PFSK-1 (cell line): ENCODE measurements around the gene HES2.

ENCODE experiments used
- FOXP2 ChIP-seq: optimal IDR thresholded peaks from 2 replicates; pipeline ENCODE3; 2011; ENCODE audit warnings: borderline replicate concordance, control low read depth, inconsistent platforms; ENCODE audit not compliant: insufficient read depth; ENCODE audit errors: extremely low read length, extremely low read depth
- POLR2AphosphoS5 ChIP-seq: IDR thresholded peaks from 2 replicates; pipeline ENCODE4 v1.6.1; 2012; ENCODE audit warnings: low read depth, mild to moderate bottlenecking, control low read depth, low read length, moderate library complexity
- TAF1 ChIP-seq: IDR thresholded peaks from 2 replicates; pipeline ENCODE4 v1.6.1; 2012; ENCODE audit warnings: low read length, control low read depth, borderline replicate concordance; ENCODE audit not compliant: insufficient read depth

- TF ChIP-seq POLR2AphosphoS5 (no peak), TAF1 (no peak), FOXP2 (no peak)
These were observed 23.8 kb upstream of the HES2 start for GRCh38 chr1:6443339-6444115.
